GM12874 (cell line): ENCODE measurements around the gene AQP10.
A peak's percentile ranks its signal among the peaks of the same experiment; 100 is the strongest.

ENCODE experiments used
- TF ChIP-seq, protein P1 (sequence below): IDR thresholded peaks from 2 replicates; pipeline ENCODE4 v1.5.1; 2011; ENCODE audit warnings: low read depth, mild to moderate bottlenecking, control low read depth, low read length, moderate library complexity; ENCODE audit not compliant: insufficient read depth

The AQP10 gene, protein sequence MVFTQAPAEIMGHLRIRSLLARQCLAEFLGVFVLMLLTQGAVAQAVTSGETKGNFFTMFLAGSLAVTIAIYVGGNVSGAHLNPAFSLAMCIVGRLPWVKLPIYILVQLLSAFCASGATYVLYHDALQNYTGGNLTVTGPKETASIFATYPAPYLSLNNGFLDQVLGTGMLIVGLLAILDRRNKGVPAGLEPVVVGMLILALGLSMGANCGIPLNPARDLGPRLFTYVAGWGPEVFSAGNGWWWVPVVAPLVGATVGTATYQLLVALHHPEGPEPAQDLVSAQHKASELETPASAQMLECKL

DNA sequence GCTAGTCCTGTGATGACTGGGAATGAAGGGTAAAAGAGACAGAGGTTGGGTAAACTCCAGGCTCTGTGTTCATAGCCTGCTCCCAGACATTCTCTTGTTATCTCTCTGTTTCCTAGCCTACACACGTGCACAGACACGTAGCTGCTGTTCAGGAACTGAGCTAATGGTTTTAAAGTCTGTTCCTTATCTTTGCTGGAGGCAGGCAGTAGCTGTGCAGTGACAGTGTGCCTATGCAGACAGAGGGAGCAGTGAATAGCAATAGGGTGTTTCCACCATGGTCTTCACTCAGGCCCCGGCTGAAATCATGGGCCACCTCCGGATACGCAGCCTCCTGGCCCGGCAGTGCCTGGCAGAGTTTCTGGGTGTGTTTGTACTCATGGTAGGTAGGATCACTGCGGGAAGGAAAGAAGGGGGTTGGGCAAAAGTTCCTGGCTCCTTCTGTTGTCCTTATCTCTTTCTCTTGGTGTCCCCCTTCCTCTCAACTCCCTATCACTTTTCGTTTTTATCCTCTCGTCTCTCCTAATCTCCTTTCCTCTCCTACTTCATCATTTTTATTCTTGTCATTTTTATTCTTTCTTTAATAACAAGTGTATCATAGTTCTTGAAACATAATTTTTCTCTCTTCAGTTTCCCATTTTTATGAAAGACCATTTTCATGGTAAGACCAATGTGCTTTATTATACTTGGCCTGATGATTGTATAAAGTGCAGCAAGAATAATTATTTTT lies at the start of gene AQP10:
Gene AQP10, plus strand, starts transcription at position 212 of the 727 bp plus-strand sequence. Its CDS starts 63 bp downstream, at position 275.
- TF ChIP-seq, protein P1, sequence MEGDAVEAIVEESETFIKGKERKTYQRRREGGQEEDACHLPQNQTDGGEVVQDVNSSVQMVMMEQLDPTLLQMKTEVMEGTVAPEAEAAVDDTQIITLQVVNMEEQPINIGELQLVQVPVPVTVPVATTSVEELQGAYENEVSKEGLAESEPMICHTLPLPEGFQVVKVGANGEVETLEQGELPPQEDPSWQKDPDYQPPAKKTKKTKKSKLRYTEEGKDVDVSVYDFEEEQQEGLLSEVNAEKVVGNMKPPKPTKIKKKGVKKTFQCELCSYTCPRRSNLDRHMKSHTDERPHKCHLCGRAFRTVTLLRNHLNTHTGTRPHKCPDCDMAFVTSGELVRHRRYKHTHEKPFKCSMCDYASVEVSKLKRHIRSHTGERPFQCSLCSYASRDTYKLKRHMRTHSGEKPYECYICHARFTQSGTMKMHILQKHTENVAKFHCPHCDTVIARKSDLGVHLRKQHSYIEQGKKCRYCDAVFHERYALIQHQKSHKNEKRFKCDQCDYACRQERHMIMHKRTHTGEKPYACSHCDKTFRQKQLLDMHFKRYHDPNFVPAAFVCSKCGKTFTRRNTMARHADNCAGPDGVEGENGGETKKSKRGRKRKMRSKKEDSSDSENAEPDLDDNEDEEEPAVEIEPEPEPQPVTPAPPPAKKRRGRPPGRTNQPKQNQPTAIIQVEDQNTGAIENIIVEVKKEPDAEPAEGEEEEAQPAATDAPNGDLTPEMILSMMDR, result no peak

DNA sequence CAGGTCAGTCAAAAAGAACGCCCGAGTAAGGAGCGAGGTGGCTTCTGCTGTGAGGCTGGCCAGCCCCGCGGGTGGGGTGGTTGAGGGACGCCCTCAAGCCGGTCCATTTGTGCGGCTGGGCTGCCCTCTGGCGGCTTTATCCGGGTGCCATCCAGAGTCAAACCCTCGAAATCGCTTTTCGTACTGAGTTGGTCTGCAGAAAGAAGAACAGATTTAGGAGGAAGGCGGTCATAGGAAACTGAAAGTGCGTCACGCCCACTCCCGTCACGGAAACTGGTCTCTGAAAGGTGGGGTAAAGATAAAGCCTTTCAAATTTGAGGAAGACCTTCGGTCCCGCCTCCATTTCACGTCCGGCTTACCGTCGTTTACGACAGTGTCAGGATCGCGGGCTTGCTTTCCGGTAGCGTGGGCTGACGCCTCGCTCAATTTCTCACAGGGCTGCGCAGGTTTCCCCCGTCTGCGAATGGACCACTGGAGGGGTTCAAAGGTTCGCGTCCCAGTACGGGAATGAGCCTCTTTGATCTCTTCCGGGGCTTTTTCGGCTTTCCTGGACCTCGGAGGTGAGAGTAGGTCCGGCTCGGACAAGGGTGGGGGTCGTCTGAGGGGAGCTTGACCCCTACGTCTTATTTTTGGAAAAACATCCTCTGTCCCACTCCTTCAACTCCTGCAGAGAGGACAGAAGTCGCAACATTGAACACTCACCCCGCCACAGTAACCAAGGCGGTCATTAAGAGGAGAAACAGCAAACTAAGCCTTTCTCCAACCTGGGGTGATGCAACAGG lies 48.5 kb upstream of the AQP10 start, which contains the start of gene HAX1:
Gene HAX1, plus strand, starts transcription at position 413 of the 782 bp plus-strand sequence. Its CDS starts 95 bp downstream, at position 508.
- TF ChIP-seq, protein P1, result peak; percentile 78

DNA sequence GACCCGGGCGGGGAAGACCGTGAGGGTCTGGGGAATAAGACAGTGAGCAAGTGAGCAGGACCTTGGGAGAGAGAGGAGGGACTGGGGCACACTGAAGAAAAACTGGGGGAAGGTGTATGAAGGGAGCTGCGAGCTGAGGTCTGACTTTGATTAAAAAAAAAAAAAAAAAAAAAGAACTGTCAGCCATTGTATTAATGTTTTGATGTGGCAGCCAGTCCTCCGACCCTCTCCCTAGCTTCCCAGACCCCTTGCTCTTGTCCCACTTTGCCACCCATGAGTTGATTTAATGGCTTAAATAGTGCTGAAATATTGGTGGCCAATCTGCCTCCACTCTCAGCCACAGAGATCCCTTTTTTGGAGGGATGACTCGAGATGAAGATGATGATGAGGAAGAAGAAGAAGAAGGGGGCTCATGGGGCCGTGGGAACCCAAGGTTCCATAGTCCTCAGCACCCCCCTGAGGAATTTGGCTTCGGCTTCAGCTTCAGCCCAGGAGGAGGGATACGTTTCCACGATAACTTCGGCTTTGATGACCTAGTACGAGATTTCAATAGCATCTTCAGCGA lies 47.8 kb upstream of the AQP10 start:
- TF ChIP-seq, protein P1, result no peak

DNA sequence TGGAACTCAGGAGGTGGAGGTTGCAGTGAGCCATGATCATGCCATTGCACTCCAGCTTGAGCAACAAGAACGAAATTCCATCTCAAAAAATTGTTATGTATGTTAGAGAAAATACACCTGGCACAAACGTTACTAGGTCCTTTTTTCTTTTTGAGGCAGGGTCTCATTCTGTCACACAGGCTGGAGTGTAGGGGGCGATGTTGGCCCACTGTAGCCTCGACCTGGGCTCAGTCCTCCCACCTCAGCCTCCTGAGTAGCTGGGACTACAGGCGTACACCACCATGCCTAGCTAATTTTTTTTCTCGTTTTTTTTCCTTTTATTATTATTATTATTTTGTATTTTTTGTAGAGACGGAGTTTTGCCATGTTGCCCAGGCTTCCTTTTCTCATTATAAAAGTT lies 44.1 kb upstream of the AQP10 start:
- TF ChIP-seq, protein P1, result peak; percentile 30; the same call in 1 of the 2 replicates

DNA sequence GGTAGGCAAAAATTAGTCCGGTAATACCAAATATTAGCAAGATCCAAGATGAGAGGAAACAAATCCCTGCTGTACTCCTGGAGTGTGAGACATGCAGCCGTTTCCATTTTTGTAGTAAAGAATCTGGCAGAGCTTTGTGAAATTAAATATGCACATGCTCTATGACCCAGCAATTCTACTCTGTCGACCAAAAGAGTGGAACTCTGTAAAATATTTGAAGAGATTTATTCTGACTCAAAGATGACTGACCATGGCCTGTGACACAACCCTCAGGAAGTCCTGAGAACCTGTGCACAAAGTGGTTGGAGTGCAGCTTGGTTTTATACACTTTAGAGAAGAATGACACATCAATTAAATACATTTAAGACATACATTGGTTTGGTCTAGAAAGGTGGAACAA lies 32.2 kb upstream of the AQP10 start:
- TF ChIP-seq, protein P1, result no peak

DNA sequence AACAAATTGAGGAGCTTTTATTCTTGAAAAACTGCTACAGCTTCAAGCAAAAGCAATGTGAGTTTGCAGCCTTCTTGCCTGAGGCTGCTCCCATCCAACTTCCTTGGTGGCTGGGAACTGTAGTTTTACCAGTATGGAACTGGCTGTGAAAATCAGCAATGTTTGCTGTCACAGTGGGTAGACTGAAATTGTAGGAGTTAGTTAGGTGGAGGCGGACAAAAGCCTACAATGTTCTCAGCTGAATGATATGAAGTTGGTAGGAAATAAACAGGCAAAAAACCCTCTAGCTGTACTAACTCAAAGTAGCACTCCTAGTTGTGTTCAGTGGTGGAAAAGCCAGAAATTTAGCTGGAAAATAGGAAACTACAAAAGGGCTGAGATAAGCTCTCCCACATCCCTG lies 30.0 kb upstream of the AQP10 start:
- TF ChIP-seq, protein P1, result no peak
